Esophagus squamous epithelium (tissue), 5 donors: Measurements from ENCODE around the gene RABEP1. TPM values are rescaled to one million over a fixed set of nuclear protein-coding genes. Genes with fewer than 3 reads are reported as not detected.

Source experiments
- DNase-seq: peaks from one replicate; lab custom pipeline; 2025; lab: John Stamatoyannopoulos, UW
- H3K27ac ChIP-seq, 4 donors: fragments of 200-600 bp; sonication (generic); one replicate each; pipeline ENCODE4 v1.5.1; 2016 to 2019; ENCODE audit warnings: mild to moderate bottlenecking in 1 of 4
- H3K27me3 ChIP-seq, 4 donors: fragments of 200-600 bp; sonication (generic); 1 replicate in 3 of 4; 2 replicates in 1 of 4; pipeline versions ENCODE4 v1.5.1 to v1.6.0; 2017 to 2021; ENCODE audit warnings: antibody characterized with exemption in 1 of 4
- H3K36me3 ChIP-seq, 3 donors: fragments of 200-600 bp; sonication (generic); one replicate each; pipeline ENCODE4 v1.5.1; 2016 to 2019
- H3K4me1 ChIP-seq, 3 donors: fragments of 200-600 bp; sonication (generic); one replicate each; pipeline ENCODE4 v1.5.1; 2017 to 2019
- H3K4me3 ChIP-seq, 4 donors: fragments of 200-600 bp; sonication (generic); 1 replicate in 3 of 4; 2 replicates in 1 of 4; pipeline ENCODE4 v1.5.1; 2016 to 2019; ENCODE audit warnings: mild to moderate bottlenecking in 2 of 4, moderate library complexity in 1 of 4
- H3K9me3 ChIP-seq, 3 donors: fragments of 200-600 bp; sonication (generic); one replicate each; pipeline ENCODE4 v1.5.1; 2016 to 2019
- POLR2A ChIP-seq, 4 donors: fragments of 450-650 bp; IDR thresholded peaks; one replicate each; pipeline ENCODE4 v1.6.1; 2017; ENCODE audit warnings: antibody characterized with exemption in 4 of 4, mild to moderate bottlenecking in 4 of 4, moderate library complexity in 3 of 4
- WGBS, 2 donors: methylation state at CpG; one replicate each; pipeline ENCODE4 v1.1.5; 2018; 5-methylcytosine and 5-hydroxymethylcytosine counted together
- intact Hi-C: fragments of 100-400 bp; cut with DNase I; formaldehyde crosslinking; loops from one replicate; pipeline ENCODE4 v1.15.0; 2022
- total RNA-seq, 4 donors: library from RNA; depleted of rRNA; stranded (reverse); fragments of >200 nt; gene quantifications; one replicate each; pipeline ENCODE4 v1.1.0, GENCODE V29; 2016
- TF ChIP-seq, protein P1 (sequence below), 6 experiments: fragments of 450-650 bp in 4 of 6; fragments of 200-600 bp in 2 of 6; sonication (generic) in 2 of 6; IDR thresholded peaks; one replicate each; pipeline ENCODE4 v1.5.1; 2016 to 2019; ENCODE audit warnings: antibody characterized with exemption in 6 of 6, mild to moderate bottlenecking in 4 of 6, moderate library complexity in 4 of 6
- donor health status: DM: yes; HTN: yes; CAD: no.

RABEP1 gene
- total RNA-seq, 4 donors from 2014 or later, result 9.9 to 33.2 (median 23.3) TPM

DNA sequence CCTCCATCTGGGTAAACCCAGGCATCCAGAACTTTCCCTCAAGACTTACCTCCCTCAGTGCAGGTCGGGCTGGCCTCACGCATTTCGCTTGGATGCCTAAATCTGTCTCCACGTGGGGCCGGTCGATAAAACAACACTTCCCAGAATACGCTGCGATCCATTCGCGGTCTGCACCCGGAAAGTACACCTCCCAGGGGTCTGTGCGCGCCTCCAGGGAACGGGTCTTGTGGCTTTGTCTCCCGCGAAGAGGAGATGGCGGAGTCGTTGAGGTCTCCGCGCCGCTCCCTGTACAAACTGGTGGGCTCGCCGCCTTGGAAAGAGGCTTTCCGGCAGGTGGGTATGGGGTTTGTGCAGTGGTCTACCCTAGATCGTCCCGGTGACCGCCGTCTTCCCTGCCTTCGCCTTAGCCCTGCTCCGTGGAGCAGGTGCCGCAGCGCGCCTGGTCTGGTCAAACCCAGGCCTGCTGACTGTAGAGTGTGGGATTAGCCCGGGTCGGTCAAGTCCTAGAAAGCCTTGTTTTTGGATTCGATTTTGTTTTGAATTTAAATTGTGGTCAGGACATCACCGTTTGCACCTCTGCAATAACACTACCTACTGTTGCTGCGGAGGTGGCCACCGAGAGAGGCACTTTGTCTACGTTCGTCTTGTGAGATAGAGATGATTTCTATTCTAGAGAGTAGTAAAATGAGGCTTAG lies 138.0 kb downstream of the RABEP1 start, which contains the start of gene RPAIN:
Gene RPAIN, plus strand, starts transcription at position 224 of the 695 bp plus-strand sequence. Its CDS starts 29 bp downstream, at position 253.
- peaks cover 0 to 65% (median 5%) of the 10 kb centered on the region in 3 donors for H3K36me3 ChIP-seq
- H3K4me1 ChIP-seq, result peaks cover 25 to 61% (median 33%) of the 10 kb centered on the region in 3 donors
- no peaks in the 10 kb centered on the region for H3K27me3 ChIP-seq
- WGBS, 2 donors, result 0 to 1% methylated on average over 21 to 24 of the region's 41 CpGs
- H3K9me3 ChIP-seq, result no peaks in the 10 kb centered on the region
- H3K4me3 ChIP-seq, result peak within 1 kb of the TSS; percentile 56 to 88 (median 77)
- TF ChIP-seq, protein P1, sequence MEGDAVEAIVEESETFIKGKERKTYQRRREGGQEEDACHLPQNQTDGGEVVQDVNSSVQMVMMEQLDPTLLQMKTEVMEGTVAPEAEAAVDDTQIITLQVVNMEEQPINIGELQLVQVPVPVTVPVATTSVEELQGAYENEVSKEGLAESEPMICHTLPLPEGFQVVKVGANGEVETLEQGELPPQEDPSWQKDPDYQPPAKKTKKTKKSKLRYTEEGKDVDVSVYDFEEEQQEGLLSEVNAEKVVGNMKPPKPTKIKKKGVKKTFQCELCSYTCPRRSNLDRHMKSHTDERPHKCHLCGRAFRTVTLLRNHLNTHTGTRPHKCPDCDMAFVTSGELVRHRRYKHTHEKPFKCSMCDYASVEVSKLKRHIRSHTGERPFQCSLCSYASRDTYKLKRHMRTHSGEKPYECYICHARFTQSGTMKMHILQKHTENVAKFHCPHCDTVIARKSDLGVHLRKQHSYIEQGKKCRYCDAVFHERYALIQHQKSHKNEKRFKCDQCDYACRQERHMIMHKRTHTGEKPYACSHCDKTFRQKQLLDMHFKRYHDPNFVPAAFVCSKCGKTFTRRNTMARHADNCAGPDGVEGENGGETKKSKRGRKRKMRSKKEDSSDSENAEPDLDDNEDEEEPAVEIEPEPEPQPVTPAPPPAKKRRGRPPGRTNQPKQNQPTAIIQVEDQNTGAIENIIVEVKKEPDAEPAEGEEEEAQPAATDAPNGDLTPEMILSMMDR (IDR thresholded peaks at IDR 0.05), result no peak
- TF ChIP-seq POLR2A (IDR thresholded peaks at IDR 0.05), result peak in 3 of 4 donors; percentile 67 to 70 (median 68)
- intact Hi-C loops, result no loop called here
- peak within 1 kb of the TSS; percentile 85 to 97 (median 90) for H3K27ac ChIP-seq
- peak; percentile 43 for DNase-seq

DNA sequence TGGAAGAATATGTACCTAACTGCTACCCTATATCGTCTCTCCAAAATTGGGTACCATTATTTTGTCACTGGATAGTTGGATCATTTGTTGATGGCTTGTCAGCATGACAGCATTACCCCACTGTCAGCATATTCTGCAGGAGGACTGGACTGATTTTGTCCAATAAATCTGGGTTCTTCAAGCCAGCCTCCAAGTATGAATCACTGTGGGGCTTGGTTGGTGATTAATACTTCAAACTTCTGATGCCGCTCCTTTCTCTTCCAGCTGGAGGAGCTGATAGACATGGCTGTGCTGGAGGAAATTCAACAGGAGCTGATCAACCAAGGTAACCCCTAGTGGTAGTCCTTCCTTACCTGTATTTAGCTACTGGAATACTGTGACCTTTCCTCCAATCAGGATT lies 140.4 kb downstream of the RABEP1 start:
- no peak for TF ChIP-seq POLR2A (IDR thresholded peaks at IDR 0.05)
- TF ChIP-seq, protein P1 (IDR thresholded peaks at IDR 0.05), result peak in 1 of 6 experiments; percentile 24
- intact Hi-C loops, result no loop called here
- H3K4me3 ChIP-seq, result no peak overlapping the region
- peaks cover 0 to 66% (median 26%) of the 10 kb centered on the region in 3 donors for H3K36me3 ChIP-seq
- H3K27ac ChIP-seq, result peak overlapping the region in 3 of 4 donors; percentile 57 to 68 (median 62)
- peaks cover 19 to 46% (median 23%) of the 10 kb centered on the region in 3 donors for H3K4me1 ChIP-seq
- H3K27me3 ChIP-seq, result no peaks in the 10 kb centered on the region
- no peaks in the 10 kb centered on the region for H3K9me3 ChIP-seq
- DNase-seq, result no peak
- WGBS, 2 donors, result 55 to 85% methylated on average over 2 of the region's 2 CpGs

DNA sequence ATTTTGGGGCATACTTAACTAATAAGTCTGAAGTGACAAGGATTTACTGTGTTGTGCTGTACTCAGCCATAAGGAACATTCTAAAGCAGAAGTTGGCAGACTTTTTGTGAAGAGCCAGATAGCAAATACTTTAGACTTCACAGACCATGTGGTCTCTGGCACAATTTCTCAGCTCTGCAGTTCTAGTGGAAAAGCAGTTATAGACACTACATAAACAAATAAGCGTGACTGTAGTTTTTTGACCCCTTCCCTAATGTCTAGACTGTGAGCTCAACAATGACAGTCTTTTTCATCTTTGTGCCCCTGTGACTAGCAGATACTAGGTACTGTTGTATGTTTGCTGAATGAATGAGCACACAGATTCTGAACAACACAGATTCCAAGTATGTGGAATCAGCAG lies 142.8 kb downstream of the RABEP1 start:
- peaks cover 0 to 88% (median 26%) of the 10 kb centered on the region in 3 donors for H3K36me3 ChIP-seq
- no peak overlapping the region for H3K27ac ChIP-seq
- intact Hi-C loops, result no loop called here
- WGBS, 2 donors, result 92 to 100% methylated on average over 1 of the region's 1 CpG
- no peaks in the 10 kb centered on the region for H3K27me3 ChIP-seq
- H3K9me3 ChIP-seq, result no peaks in the 10 kb centered on the region
- no peak overlapping the region for H3K4me3 ChIP-seq
- peaks cover 12 to 44% (median 13%) of the 10 kb centered on the region in 3 donors for H3K4me1 ChIP-seq
- TF ChIP-seq, protein P1 (IDR thresholded peaks at IDR 0.05), result no peak
- TF ChIP-seq POLR2A (IDR thresholded peaks at IDR 0.05), result no peak
- DNase-seq, result no peak

DNA sequence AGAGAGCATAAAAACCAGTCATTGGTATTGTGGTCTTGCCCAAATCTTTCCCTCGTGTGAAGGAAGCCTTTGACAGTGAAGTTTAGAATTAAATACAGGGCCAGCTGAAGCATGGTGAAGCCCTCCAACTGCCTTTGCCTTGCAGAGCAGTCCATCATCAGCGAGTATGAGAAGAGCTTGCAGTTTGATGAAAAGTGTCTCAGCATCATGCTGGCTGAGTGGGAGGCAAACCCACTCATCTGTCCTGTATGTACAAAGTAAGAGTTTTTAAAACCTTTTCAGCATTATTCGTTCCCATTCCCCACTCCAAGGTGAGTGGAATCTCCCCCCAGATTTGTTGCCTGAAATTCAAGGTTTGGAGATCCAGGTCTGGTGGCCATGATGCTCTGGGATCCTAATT lies 143.7 kb downstream of the RABEP1 start:
- no peak overlapping the region for H3K4me3 ChIP-seq
- no peak for DNase-seq
- H3K27ac ChIP-seq, result no peak overlapping the region
- intact Hi-C loops, result no loop called here
- WGBS, 2 donors, result 76 to 80% methylated on average over 3 of the region's 3 CpGs
- peaks cover 0 to 97% (median 26%) of the 10 kb centered on the region in 3 donors for H3K36me3 ChIP-seq
- H3K9me3 ChIP-seq, result no peaks in the 10 kb centered on the region
- TF ChIP-seq, protein P1 (IDR thresholded peaks at IDR 0.05), result no peak
- TF ChIP-seq POLR2A (IDR thresholded peaks at IDR 0.05), result no peak
- H3K27me3 ChIP-seq, result no peaks in the 10 kb centered on the region
- peaks cover 8 to 47% (median 11%) of the 10 kb centered on the region in 3 donors for H3K4me1 ChIP-seq
